HepG2 (cell line): Measurements from ENCODE around the gene SAMD10. TPM values are rescaled to one million over a fixed set of nuclear protein-coding genes. Genes with fewer than 3 reads are reported as not detected.

Experiments
- ATF7-NPFF ChIP-seq: sonication (generic); formaldehyde crosslinking; IDR thresholded peaks from 2 replicates; pipeline ENCODE4 v1.8.1; 2023; ENCODE audit warnings: mild to moderate bottlenecking, low read depth, missing genetic modification reagents, moderate library complexity
- BCL3 ChIP-seq: sonication (generic); formaldehyde crosslinking; IDR thresholded peaks from 2 replicates; pipeline ENCODE4 v1.5.1; 2020; ENCODE audit warnings: mild to moderate bottlenecking, missing genetic modification reagents, moderate library complexity
- HIC2 ChIP-seq: sonication (generic); formaldehyde crosslinking; IDR thresholded peaks from 2 replicates; pipeline ENCODE4 v1.9.0; 2022; ENCODE audit warnings: low read depth, missing genetic modification reagents
- MED1 ChIP-seq: sonication (generic); formaldehyde crosslinking; IDR thresholded peaks from 2 replicates; pipeline ENCODE4 v1.4.0; 2020; ENCODE audit warnings: missing genetic modification reagents
- MZF1 ChIP-seq: sonication (generic); formaldehyde crosslinking; IDR thresholded peaks from 2 replicates; pipeline ENCODE4 v1.8.1; 2023; ENCODE audit warnings: mild to moderate bottlenecking, missing genetic modification reagents, borderline replicate concordance
- NR2F6 ChIP-seq, 2 experiments: IDR thresholded peaks; 2 replicates each; pipeline ENCODE4 v1.6.1; 2016; ENCODE audit warnings: antibody characterized with exemption in 1 of 2, mild to moderate bottlenecking in 1 of 2
- XBP1 ChIP-seq: sonication (generic); formaldehyde crosslinking; IDR thresholded peaks from 2 replicates; pipeline ENCODE4 v1.5.0; 2020; ENCODE audit warnings: missing genetic modification reagents
- YEATS2 ChIP-seq: sonication (generic); formaldehyde crosslinking; IDR thresholded peaks from 2 replicates; pipeline ENCODE4 v1.4.0; 2020; ENCODE audit warnings: missing genetic modification reagents, borderline replicate concordance
- ZBTB14 ChIP-seq: sonication (generic); formaldehyde crosslinking; IDR thresholded peaks from 2 replicates; pipeline ENCODE4 v1.4.0; 2020; ENCODE audit warnings: missing genetic modification reagents
- ZBTB25 ChIP-seq: IDR thresholded peaks from 2 replicates; pipeline ENCODE4 v1.6.1; 2018; ENCODE audit warnings: missing genetic modification reagents
- ZBTB43 ChIP-seq: sonication (generic); formaldehyde crosslinking; conservative IDR thresholded peaks from 2 replicates; pipeline ENCODE4 v1.4.0; 2020; ENCODE audit warnings: missing genetic modification reagents
- ZHX1 ChIP-seq: sonication (generic); formaldehyde crosslinking; IDR thresholded peaks from 2 replicates; pipeline ENCODE4 v1.8.1; 2022; ENCODE audit warnings: low read depth, mild to moderate bottlenecking, missing genetic modification reagents
- ZNF101 ChIP-seq: sonication (generic); formaldehyde crosslinking; IDR thresholded peaks from 2 replicates; pipeline ENCODE4 v1.4.0; 2020; ENCODE audit warnings: mild to moderate bottlenecking, low read depth, missing genetic modification reagents, borderline replicate concordance
- ZNF414 ChIP-seq: sonication (generic); formaldehyde crosslinking; IDR thresholded peaks from 2 replicates; pipeline ENCODE4 v1.5.0; 2020; ENCODE audit warnings: missing genetic modification reagents
- ZNF44 ChIP-seq: sonication (generic); formaldehyde crosslinking; IDR thresholded peaks from 2 replicates; pipeline ENCODE4 v1.5.1; 2020; ENCODE audit warnings: mild to moderate bottlenecking, missing genetic modification reagents
- ZNF441 ChIP-seq: sonication (generic); formaldehyde crosslinking; IDR thresholded peaks from 2 replicates; pipeline ENCODE4 v1.7.0; 2021; ENCODE audit warnings: missing genetic modification reagents, borderline replicate concordance
- polyA plus RNA-seq, 8 experiments: library from polyadenylated mRNA; depleted of rRNA in 3 of 8; stranded (reverse) in 7 of 8; unstranded in 1 of 8; fragments of >200 nt; fragmentation: Illumina TruSeq in 4 of 8; extraction: Trizol in 4 of 8; gene quantifications; 2 replicates each; pipeline versions ENCODE4 v1.2.1 to v1.2.3, GENCODE V29; 2011 to 2016; ENCODE audit warnings: low read depth in 4 of 8, missing spikeins in 1 of 8, mixed read lengths in 1 of 8; ENCODE audit not compliant: insufficient read depth in 1 of 8
- total RNA-seq, 5 experiments: library from RNA; depleted of rRNA; stranded (reverse); fragments of >200 nt; fragmentation: Illumina TruSeq; extraction: Trizol; gene quantifications; 2 replicates each; pipeline ENCODE4 v1.2.3, GENCODE V29; 2016; ENCODE audit warnings: low read depth in 1 of 5

The SAMD10 gene
- total and polyA plus RNA-seq, 2 of the 13 experiments (the other 11 are each of a cell fraction or from before 2014, with no cell fraction given), result 6.1 to 11.0 TPM

GRCh38 chr20:63978319-63979228, 868 bp downstream of the SAMD10 start (continued):
- TF ChIP-seq ZHX1 (CRISPR knock-in tag), result no peak
- TF ChIP-seq BCL3, result peak; percentile 93
- peak; percentile 14; the same call in 1 of the 2 replicates for TF ChIP-seq ZNF414 (CRISPR knock-in tag)
- peak; percentile 80 for TF ChIP-seq NR2F6 (IDR thresholded peaks at IDR 0.05)
- TF ChIP-seq NR2F6 (CRISPR knock-in tag; IDR thresholded peaks at IDR 0.05), result peak; percentile 90
- peak; percentile 83 for TF ChIP-seq ZBTB43 (CRISPR knock-in tag)
- peak; percentile 67 for TF ChIP-seq HIC2
- peak; percentile 87; the same call in 1 of the 2 replicates for TF ChIP-seq ATF7-NPFF (CRISPR knock-in tag)
- peak; percentile 98 for TF ChIP-seq ZBTB25 (CRISPR knock-in tag)
- TF ChIP-seq ZBTB14 (CRISPR knock-in tag), result peak; percentile 79
- TF ChIP-seq ZNF44 (CRISPR knock-in tag), result peak; percentile 98
- TF ChIP-seq MED1 (CRISPR knock-in tag), result peak; percentile 84
- TF ChIP-seq XBP1, result peak; percentile 83; the same call in 1 of the 2 replicates
- TF ChIP-seq ZNF101 (CRISPR knock-in tag), result no peak
- peak; percentile 67 for TF ChIP-seq YEATS2 (CRISPR knock-in tag)
- TF ChIP-seq MZF1 (CRISPR knock-in tag), result 0 out of 2 replicates have a peak, but pooled peaks have one; percentile 65
- peak; percentile 90 for TF ChIP-seq ZNF441 (CRISPR knock-in tag)
